Effector CD4-positive, alpha-beta T cell (primary cell): ENCODE data around the gene GPATCH3.
"Not testable (repeated sequence)": the region's sequence is repeated elsewhere in the genome, so short reads cannot be mapped to it uniquely, and the experiment has no call there.

Experiments
- DNase-seq: peaks from one replicate; pipeline ENCODE4 v3.0.0-alpha.2; 2020

The GPATCH3 gene

DNA sequence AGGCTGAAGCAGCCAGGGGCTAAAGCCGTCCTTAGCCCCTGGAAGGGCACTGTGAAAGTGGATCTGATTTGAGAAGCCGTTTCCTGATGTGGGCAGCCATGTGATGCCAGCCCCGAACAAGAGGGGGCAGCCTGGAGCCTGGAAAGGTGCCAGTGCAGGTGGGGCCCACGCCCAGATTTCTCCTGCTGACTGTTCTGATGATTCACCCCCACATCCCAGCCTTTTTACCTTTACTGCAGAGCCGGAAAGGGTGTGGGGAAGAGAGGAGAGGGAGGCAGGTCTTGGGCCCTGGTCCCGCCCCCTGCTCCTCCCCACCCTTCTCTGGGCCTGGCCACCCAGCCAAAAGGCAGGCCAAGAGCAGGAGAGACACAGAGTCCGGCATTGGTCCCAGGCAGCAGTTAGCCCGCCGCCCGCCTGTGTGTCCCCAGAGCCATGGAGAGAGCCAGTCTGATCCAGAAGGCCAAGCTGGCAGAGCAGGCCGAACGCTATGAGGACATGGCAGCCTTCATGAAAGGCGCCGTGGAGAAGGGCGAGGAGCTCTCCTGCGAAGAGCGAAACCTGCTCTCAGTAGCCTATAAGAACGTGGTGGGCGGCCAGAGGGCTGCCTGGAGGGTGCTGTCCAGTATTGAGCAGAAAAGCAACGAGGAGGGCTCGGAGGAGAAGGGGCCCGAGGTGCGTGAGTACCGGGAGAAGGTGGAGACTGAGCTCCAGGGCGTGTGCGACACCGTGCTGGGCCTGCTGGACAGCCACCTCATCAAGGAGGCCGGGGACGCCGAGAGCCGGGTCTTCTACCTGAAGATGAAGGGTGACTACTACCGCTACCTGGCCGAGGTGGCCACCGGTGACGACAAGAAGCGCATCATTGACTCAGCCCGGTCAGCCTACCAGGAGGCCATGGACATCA lies 37.2 kb downstream of the GPATCH3 start, which contains the start of gene SFN:
TSS of gene SFN (plus strand) at position 369 of the 904 bp plus-strand sequence. CDS start at position 433, 64 bp downstream.
- peak; percentile 12 for DNase-seq

DNA sequence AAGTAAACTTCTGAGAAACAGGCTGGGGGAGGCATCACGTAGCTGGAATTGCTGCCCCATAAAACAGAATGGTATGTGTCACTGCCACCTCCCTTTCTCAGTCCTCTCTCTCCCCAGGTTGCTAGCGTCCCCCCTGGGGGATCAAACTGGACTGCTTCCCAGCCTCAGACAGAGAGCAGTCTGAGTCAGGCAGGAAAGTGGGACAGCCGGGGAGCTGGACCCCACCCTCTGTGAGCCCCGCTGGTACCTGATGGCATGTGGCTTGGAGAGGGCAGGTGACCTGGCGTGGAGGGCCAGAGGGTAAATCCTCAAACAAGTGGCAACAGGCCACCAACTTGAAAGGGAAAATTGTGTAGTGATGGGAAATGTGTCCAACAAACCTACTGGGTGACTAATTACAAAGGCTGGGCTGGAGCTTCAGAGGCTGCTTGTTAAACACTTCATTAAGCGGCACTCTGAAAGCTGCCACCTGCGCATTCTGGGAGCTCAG lies 38.3 kb downstream of the GPATCH3 start:
- DNase-seq = no peak

DNA sequence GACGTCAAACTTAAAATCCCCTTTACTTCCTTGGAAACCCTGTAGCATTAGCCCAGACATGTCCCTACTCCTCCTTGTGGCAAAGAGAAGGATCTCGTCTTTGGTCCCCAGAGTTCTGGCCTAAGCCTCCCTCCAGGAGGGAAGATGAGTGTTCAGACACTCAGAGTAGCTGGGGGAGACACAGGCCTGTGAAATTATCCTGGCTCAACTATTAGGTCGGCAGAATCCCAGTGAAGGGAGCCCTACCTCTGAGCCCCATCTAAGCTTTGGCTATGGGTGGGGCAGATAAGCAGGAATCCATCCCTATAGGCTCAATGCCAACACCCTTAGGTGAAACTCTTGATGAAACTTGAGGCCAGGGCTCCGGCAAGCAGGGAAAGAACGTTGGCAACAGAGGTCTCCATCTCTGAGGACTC lies 39.0 kb downstream of the GPATCH3 start:
- no peak for DNase-seq

GRCh38 chr1:26858891-26859640 lies 41.2 kb downstream of the GPATCH3 start:
- DNase-seq = no peak

DNA sequence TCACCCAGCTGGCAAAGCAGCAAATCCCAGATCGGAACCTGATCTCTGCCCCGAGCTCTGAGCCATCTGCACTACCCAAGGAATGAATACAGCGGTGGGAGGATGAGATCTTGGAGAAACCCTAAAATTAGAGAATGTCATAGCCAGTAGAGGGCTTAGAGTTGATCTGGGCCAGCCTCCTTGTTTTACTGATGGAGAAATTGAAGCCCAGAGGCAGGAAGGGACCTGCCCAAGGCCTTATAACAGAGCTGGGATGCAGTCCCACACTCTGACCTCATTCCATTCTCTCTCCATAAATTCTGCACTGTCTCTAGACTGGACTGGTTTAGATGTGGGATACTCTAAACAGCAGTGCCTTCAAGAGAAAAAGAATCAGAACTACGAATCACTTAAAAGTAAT lies 42.1 kb downstream of the GPATCH3 start:
- no peak for DNase-seq

DNA sequence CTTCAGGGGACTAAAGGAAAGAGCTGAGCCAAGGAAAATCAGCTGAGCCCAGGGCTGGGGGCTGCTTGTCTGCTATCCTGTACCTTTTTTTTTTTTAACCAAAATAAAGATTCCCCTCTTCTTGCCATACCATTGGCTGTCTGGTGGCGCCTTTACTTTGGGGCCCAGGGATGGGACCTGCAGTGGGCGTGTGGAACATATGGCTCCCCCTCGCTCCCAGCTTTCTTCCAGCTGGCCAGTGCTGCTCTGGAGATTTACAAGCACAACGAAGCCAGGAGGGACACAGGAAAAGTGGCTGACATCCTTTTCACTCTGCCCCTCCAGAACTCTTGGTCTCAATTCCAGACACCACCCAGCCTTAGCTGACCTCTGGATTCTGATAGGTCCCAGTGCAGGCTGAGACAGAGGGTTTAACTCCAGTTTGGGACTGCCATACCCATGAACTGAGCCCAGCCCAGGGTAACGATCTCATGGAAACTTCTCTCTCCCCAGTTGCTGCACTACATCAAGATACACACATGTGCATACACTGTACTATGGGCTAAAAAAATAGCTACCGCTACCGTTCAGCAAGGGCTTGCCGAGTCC lies 42.7 kb downstream of the GPATCH3 start:
- DNase-seq = no peak

- no peak for DNase-seq
These were observed 43.4 kb downstream of the GPATCH3 start for GRCh38 chr1:26856604-26857469.

- DNase-seq = no peak
These were observed 44.1 kb downstream of the GPATCH3 start for GRCh38 chr1:26856181-26856580.

GRCh38 chr1:26855636-26856035 lies 44.6 kb downstream of the GPATCH3 start:
- no peak for DNase-seq

DNA sequence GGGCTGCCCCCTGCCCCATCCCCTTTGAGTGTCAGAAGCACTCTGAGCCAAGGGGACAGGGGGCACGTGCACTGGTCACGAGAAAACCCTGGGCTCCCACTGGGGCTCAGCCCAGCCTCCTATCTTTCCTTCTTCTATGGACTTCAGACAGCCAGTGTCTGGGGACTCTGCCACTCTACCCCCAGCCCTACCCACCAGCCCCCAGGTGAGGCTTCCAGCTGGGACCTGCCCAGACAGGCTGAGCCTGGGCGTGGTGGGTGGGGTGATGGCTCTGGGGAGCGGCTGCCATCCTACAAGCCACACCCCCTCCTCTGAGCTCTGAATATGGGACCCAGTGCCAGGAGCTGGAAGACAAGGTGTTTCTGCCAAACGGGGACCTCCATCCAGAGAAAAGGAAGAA lies 45.4 kb downstream of the GPATCH3 start:
- DNase-seq = no peak

GRCh38 chr1:26853600-26853999 lies 46.7 kb downstream of the GPATCH3 start:
- DNase-seq = no peak

DNA sequence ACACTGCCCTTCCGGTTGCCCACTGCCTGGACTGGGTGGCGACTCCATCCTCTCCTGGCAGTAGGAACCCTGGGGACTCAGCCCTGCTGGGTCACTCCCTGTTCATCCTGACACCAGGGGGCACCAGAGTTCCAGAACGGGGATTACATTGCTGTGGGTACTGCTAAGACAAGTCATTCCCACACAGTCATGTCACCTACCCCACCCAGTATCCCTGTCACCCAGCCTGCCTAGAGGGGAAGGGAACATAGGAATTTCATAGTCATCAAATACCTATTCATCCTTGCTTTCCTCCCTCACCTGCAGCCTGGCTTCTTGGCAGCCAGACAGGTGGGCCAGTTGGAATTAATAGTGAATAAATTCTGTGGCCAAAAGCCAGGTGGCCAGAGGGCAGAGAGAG lies 47.1 kb downstream of the GPATCH3 start:
- peak; percentile 76 for DNase-seq

- DNase-seq = no peak
These were observed 47.6 kb downstream of the GPATCH3 start for GRCh38 chr1:26852701-26853100.

DNA sequence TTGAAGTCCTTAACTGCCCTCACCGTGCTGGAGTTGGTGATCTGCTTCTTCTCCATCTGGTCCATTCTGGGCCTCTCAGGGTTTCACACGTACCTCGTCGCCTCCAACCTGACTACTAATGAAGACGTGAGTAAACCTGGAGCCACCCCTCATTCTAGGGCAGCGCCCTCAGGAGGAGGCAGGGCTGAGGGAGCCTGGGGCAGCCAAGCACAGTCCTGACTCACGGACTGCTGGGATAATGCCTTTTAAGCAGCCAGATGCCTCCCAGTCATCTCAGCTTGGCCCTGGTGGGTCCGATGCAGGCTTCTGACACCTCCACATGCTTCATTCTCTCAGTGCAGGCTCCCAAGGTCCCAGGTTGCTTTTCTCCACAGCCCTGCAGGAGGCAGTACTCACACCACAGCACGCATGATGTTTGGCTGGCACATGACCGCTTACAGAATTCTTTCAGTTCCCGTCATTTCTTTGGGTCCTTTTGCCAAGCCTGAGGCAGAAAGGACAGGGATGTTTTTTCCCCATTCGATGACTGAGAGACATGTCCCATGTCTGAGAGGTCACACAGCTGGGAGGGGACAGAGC lies 49.1 kb downstream of the GPATCH3 start:
- no peak for DNase-seq

DNA sequence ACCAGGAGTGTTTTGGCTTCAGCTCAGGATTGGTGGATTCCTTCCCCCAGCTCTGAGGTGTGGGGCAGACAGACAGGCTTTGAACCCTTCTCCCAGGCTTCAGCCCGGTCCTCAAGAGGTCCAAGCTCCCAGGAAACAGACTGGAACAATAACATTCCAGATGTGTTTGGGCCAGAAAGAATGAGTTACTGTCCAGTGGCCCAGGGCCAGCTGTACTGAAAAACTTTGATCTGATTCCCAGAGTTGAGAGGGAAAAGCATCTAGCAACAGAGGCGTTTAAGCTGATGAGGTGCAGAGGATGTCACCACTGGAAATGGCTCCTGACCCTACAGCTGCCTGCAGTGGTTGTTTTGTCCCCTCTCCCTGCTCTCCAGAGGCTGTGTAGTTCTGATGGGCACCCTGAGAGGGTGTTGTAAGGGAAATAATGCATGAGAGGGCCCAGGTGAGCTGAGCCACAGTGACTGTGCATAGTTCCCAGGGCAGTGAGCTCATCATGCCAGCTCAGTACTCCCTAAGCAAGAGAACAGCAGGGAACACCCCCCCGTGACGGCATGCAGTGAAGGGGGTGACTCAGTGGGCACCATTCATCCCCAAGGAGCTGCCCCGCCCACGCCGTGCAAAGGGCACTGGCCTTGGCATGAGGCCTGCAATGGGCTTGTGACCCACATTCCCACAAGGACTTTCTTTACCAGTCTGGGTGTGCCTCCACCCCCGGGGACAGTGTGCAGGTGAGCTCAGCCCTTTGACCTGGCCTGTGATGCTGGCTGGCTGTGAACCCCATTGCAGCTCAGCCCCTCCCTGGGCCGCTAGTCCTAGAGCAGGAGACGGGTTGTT lies 51.1 kb downstream of the GPATCH3 start:
- DNase-seq = no peak

DNA sequence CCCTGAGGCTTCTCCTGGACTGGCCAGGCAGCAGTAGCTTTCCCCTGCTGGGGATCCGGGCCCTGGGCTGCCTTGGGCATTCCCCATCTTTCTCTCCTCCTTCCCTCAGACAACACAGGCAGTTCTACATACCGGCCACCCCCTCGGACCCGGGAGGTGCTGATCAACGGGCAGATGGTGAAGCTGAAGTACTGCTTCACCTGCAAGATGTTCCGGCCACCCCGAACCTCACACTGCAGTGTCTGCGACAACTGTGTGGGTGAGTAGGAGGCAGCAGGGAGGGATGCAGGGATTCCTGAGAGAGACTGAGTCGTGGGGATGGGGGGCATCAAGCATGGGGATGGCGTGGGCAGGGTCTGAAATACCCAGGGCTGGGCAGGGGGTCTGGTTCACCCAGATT lies 51.8 kb downstream of the GPATCH3 start:
- DNase-seq = no peak

DNA sequence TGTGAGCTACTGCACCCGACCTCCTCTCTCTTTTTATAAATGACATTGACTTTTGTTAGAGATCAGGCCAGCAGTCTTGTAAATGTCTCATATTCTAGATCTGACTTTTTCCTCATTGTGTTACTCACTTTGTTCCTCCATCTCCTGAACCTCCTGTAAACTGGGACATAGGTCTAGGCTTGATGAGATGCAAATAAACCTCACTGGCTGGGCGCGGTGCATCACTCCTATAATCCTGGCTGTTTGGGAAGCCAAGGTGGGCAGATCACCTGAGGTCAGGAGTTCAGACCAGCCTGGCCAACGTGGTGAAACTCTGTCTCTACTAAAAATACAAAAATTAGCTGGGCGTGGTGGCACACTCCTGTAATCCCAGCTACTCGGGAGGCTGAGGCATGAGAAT lies 52.4 kb downstream of the GPATCH3 start:
- not testable (repeated sequence) for DNase-seq

DNA sequence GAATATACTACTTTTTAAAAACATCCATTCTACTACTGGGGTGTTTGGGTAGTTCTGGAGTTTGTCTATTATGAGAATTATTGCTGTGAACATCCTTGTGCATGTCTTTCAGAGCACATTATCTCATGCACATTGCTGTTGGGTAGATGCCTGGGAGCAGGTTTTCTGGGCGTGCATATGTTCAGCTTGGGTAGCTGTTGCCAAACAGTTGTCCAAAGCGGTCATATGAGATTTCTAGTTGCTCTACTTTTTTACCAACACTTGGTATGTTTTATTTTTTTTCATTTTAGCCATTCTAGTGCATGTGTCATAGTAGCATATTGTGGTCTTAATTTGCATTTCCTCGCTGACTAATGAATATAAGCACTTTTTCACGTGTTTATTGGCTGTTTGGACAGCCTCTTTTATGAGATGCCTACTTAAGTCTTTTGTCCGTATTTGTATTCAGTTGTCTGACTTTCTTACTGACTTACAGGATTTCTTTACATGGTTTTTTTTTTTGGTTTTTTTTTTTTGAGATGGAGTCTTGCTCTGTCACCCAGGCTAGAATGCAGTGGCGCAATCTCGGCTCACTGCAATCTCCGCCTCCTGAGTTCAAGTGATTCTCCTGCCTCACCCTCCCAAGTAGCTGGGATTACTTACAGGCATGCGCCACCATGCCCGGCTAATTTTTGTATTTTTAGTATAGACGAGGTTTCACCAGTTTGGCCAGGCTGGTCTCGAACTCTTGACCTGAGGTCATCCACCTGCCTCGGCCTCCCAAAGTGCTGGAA lies 55.7 kb downstream of the GPATCH3 start:
- no peak for DNase-seq
